ENCODE data around the gene YY1. TPM values are rescaled to one million over a fixed set of nuclear protein-coding genes. Genes with fewer than 3 reads are reported as not detected.

YY1 gene
- 65.7 to 80.0 TPM (median 70.3 TPM) in 5 replicates for total RNA-seq (2022; extraction: Qiagen RNA extraction; ENCODE audit: low read depth)

GRCh38 chr14:100238419-100239210, at the start of gene YY1:
TSS of gene YY1 (plus strand) at chr14:100239144. CDS start at chr14:100239245, 101 bp downstream.

GRCh38 chr14:100306101-100306997, 67.4 kb downstream of the YY1 start, which contains the start of gene SLC25A29:
TSS of gene SLC25A29 (minus strand) at chr14:100306444. CDS start at chr14:100306232, 212 bp downstream.

GRCh38 chr14:100323121-100323941, 84.4 kb downstream of the YY1 start, which contains the start of gene SLC25A47:
TSS of gene SLC25A47 (plus strand) at chr14:100323339. CDS start at chr14:100323415, 76 bp downstream.

Other genes starting within 250 kb of the YY1 start
- 19.1 to 27.3 TPM (median 25.2 TPM) in 5 replicates for gene EVL, start 173.7 kb upstream of the YY1 start, total RNA-seq (2022; extraction: Qiagen RNA extraction; ENCODE audit: low read depth)
- 0.95 to 1.7 TPM (median 1.3 TPM) in 5 replicates for gene DEGS2, start 79.5 kb upstream of the YY1 start, total RNA-seq (2022; extraction: Qiagen RNA extraction; ENCODE audit: low read depth)
- gene SLC25A29, start 67.3 kb downstream of the YY1 start, total RNA-seq (2022; extraction: Qiagen RNA extraction; ENCODE audit: low read depth) = 5.8 to 11.1 TPM (median 10.7 TPM) in 5 replicates
- gene SLC25A47, start 84.2 kb downstream of the YY1 start, total RNA-seq (2022; extraction: Qiagen RNA extraction; ENCODE audit: low read depth) = not detected in 5 replicates
- gene WDR25, start 137.3 kb downstream of the YY1 start, total RNA-seq (2022; extraction: Qiagen RNA extraction; ENCODE audit: low read depth) = 10.1 to 11.5 TPM (median 10.7 TPM) in 5 replicates

Measured in A549 treated with RU486 at 1 μM for 4 hours (cell line).